SK-N-SH (cell line): Measurements from ENCODE around the gene TMEM150A. TPM values are rescaled to one million over a fixed set of nuclear protein-coding genes. Genes with fewer than 3 reads are reported as not detected.
A peak's percentile ranks its signal among the peaks of the same experiment; 100 is the strongest.

ENCODE experiments used
- CTCF ChIA-PET: fragments of 300-600, 350-600 bp; formaldehyde crosslinking; extraction: SDS; loops from one replicate; lab custom pipeline; 2021; lab: Yijun Ruan, JAX
- POLR2A ChIA-PET: fragments of 350-600 bp; sonication (Branson Sonifier 250); formaldehyde crosslinking; extraction: SDS; loops from one replicate; lab custom pipeline; 2020; ENCODE audit warnings: antibody characterized with exemption, inconsistent platforms; lab: Yijun Ruan, JAX
- DNase-seq: peaks from one replicate; pipeline ENCODE4 v3.0.0; 2012
- H2AFZ ChIP-seq: fragments of 200-600 bp; sonication (generic); 2 replicates; pipeline ENCODE4 v1.8.1; 2016; ENCODE audit warnings: antibody characterized with exemption, mild to moderate bottlenecking, low read depth
- H3F3A ChIP-seq: fragments of 200-600 bp; sonication (generic); replicated peaks from 2 replicates; pipeline ENCODE3; 2016; ENCODE audit warnings: antibody characterized with exemption, mild to moderate bottlenecking; ENCODE audit not compliant: insufficient read depth
- H3K27ac ChIP-seq, 2 experiments: fragments of 200-500 bp in 1 of 2; fragments of 200-600 bp in 1 of 2; sonication (Bioruptor generic) in 1 of 2; sonication (generic), shearing (Covaris generic) in 1 of 2; 2 replicates each; pipeline versions ENCODE4 v1.5.1 to v1.6.1; 2014 to 2016; ENCODE audit warnings: low read depth in 2 of 2, inconsistent platforms in 1 of 2, low read length in 1 of 2, mild to moderate bottlenecking in 1 of 2, mixed read lengths in 1 of 2
- H3K27me3 ChIP-seq: fragments of 200-600 bp; sonication (generic), shearing (Covaris generic); 2 replicates; pipeline ENCODE4 v1.6.1; 2016; ENCODE audit warnings: mixed run types; ENCODE audit not compliant: insufficient read depth
- H3K36me3 ChIP-seq, 2 experiments: fragments of 200-500 bp in 1 of 2; fragments of 200-600 bp in 1 of 2; sonication (Bioruptor generic) in 1 of 2; sonication (generic) in 1 of 2; replicated peaks in 1 of 2; 2 replicates each; pipeline versions ENCODE3 to v1.5.1; 2014 to 2016; ENCODE audit warnings: low read length in 1 of 2, mild to moderate bottlenecking in 1 of 2; ENCODE audit not compliant: insufficient read depth in 2 of 2, control insufficient read depth in 1 of 2
- H3K4me1 ChIP-seq, 2 experiments: fragments of 200-500 bp in 1 of 2; fragments of 200-600 bp in 1 of 2; sonication (Bioruptor generic) in 1 of 2; sonication (generic), shearing (Covaris generic) in 1 of 2; 2 replicates each; pipeline versions ENCODE4 v1.5.1 to v1.6.1; 2014 to 2016; ENCODE audit warnings: low read depth in 1 of 2, low read length in 1 of 2, mixed run types in 1 of 2; ENCODE audit not compliant: insufficient read depth in 2 of 2, control insufficient read depth in 1 of 2
- H3K4me2 ChIP-seq: fragments of 200-600 bp; sonication (generic), shearing (Covaris generic); 2 replicates; pipeline ENCODE4 v1.6.1; 2017; ENCODE audit warnings: mixed run types
- H3K4me3 ChIP-seq, 2 experiments: fragments of 200-500 bp in 1 of 2; fragments of 200-600 bp in 1 of 2; sonication (Bioruptor generic) in 1 of 2; sonication (generic), shearing (Covaris generic) in 1 of 2; 2 replicates each; pipeline versions ENCODE4 v1.5.1 to v1.8.1; 2014 to 2016; ENCODE audit warnings: low read depth in 2 of 2, inconsistent platforms in 1 of 2, low read length in 1 of 2, mild to moderate bottlenecking in 1 of 2, mixed read lengths in 1 of 2, moderate library complexity in 1 of 2
- H3K79me2 ChIP-seq: fragments of 200-600 bp; sonication (generic); 2 replicates; pipeline ENCODE4 v1.8.1; 2017; ENCODE audit warnings: mild to moderate bottlenecking; ENCODE audit not compliant: insufficient read depth
- H3K9ac ChIP-seq: fragments of 200-600 bp; sonication (generic); 2 replicates; pipeline ENCODE4 v1.6.1; 2017; ENCODE audit warnings: mixed run types
- H3K9me2 ChIP-seq: fragments of 200-600 bp; sonication (generic); 2 replicates; pipeline ENCODE4 v1.6.1; 2017; ENCODE audit warnings: mixed run types
- H3K9me3 ChIP-seq: fragments of 200-600 bp; sonication (generic); 2 replicates; pipeline ENCODE4 v1.6.1; 2017; ENCODE audit warnings: mixed run types, mild to moderate bottlenecking, moderate library complexity
- H4K20me1 ChIP-seq: fragments of 200-600 bp; sonication (generic); 2 replicates; pipeline ENCODE4 v1.6.1; 2017; ENCODE audit warnings: mild to moderate bottlenecking, mixed run types; ENCODE audit not compliant: insufficient read depth
- GABPA ChIP-seq: IDR thresholded peaks from 2 replicates; pipeline ENCODE4 v1.4.0; 2012; ENCODE audit warnings: low read depth, mild to moderate bottlenecking
- JUND ChIP-seq: IDR thresholded peaks from 2 replicates; pipeline ENCODE4 v1.4.0; 2012
- MXI1 ChIP-seq: IDR thresholded peaks from 2 replicates; pipeline ENCODE4 v1.6.1; 2012; ENCODE audit warnings: mild to moderate bottlenecking, low read depth, low read length, improper control_type of control experiment
- NRF1 ChIP-seq: IDR thresholded peaks from 2 replicates; pipeline ENCODE4 v1.6.1; 2012; ENCODE audit warnings: low read depth, mild to moderate bottlenecking, low read length
- POLR2AphosphoS5 ChIP-seq: IDR thresholded peaks from 2 replicates; pipeline ENCODE4 v1.6.1; 2012; ENCODE audit warnings: low read depth, low read length
- RFX5 ChIP-seq: IDR thresholded peaks from 2 replicates; pipeline ENCODE4 v1.6.1; 2012; ENCODE audit warnings: mild to moderate bottlenecking, improper control_type of control experiment, low read length
- TAF1 ChIP-seq: IDR thresholded peaks from 2 replicates; pipeline ENCODE4 v1.6.1; 2012; ENCODE audit warnings: low read depth, mild to moderate bottlenecking, low read length, moderate library complexity, borderline replicate concordance
- TCF12 ChIP-seq: IDR thresholded peaks from 2 replicates; pipeline ENCODE4 v1.4.0; 2012
- TEAD4 ChIP-seq: IDR thresholded peaks from 2 replicates; pipeline ENCODE4 v1.4.0; 2012; ENCODE audit warnings: mild to moderate bottlenecking, borderline replicate concordance; ENCODE audit not compliant: insufficient read depth
- WGBS: methylation state at CpG from one replicate; pipeline ENCODE4 v1.1.6; 2017; ENCODE audit warnings: low lambda C conversion rate; 5-methylcytosine and 5-hydroxymethylcytosine counted together
- polyA plus RNA-seq, 3 experiments: library from polyadenylated mRNA; depleted of rRNA; stranded (reverse); fragments of >200 nt; gene quantifications; 2 replicates each; pipeline ENCODE4 v1.2.3, GENCODE V29; 2012
- TF ChIP-seq, protein P1 (sequence below): IDR thresholded peaks from 2 replicates; pipeline ENCODE4 v1.4.0; 2012; ENCODE audit warnings: low read depth
- TF ChIP-seq, protein P2 (sequence below): fragments of 150-350 bp; IDR thresholded peaks from 2 replicates; pipeline ENCODE4 v1.6.1; 2016; ENCODE audit warnings: mild to moderate bottlenecking, low read depth, low read length

Gene TMEM150A
- polyA plus RNA-seq, 1 of the 3 experiments (the other 2 are of a cell fraction), result 20.2 TPM

DNA sequence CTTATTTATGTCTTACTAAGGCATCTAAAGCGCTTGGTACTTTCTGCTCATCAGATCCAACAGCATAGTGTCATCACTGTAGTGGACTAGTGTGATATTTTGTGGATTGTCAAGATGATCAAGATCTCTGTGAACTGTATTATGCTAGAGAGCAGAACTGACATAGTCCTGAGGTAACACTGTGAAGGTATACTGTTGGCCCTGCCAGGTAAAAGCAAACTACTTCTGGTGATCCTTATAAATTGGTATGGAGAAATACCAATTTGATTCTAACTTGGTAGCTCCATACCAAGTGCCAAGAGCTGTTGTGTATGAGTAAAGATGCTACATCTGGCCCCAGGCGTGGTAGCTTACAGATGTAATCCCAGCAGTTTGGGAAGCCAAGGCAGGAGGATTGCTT lies 49.6 kb upstream of the TMEM150A start:
- H3K27ac ChIP-seq, result peak overlapping the region in 1 of 2 experiments; percentile 35; a peak in 1 of 4 replicates
- CTCF ChIA-PET, result interaction anchor here (0.8 to 7.5 kb wide), 5 partner anchors 8 to 176 kb away, joined by 3 to 62 read pairs (median 3); no protein-coding TSS in a partner anchor
- no peak overlapping the region for H3K9ac ChIP-seq
- no peaks in the 10 kb centered on the region for H3K9me3 ChIP-seq
- H3K9me2 ChIP-seq, result no peaks in the 10 kb centered on the region
- peaks cover 3% of the 10 kb centered on the region; the same call in 1 of the 2 replicates for H3K79me2 ChIP-seq
- H3K4me3 ChIP-seq, result no peak overlapping the region
- TF ChIP-seq TAF1, result no peak
- TF ChIP-seq, protein P1, sequence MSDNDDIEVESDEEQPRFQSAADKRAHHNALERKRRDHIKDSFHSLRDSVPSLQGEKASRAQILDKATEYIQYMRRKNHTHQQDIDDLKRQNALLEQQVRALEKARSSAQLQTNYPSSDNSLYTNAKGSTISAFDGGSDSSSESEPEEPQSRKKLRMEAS, result no peak
- no peak for TF ChIP-seq MXI1
- no peak for TF ChIP-seq TCF12
- TF ChIP-seq GABPA, result no peak
- no peak for TF ChIP-seq NRF1
- TF ChIP-seq POLR2AphosphoS5, result no peak
- no peak for TF ChIP-seq TEAD4
- TF ChIP-seq, all 33 proteins: peak for 0
- Histone ChIP-seq H3K4me2 (no peak overlapping the region), H3K36me3 (peaks cover 30 to 32% of the 10 kb centered on the region in 2 experiments), H2AFZ (no peak overlapping the region), H3K27me3 (no peaks in the 10 kb centered on the region), H3F3A (peaks cover 31% of the 10 kb centered on the region), H4K20me1 (no peaks in the 10 kb centered on the region), H3K4me1 (peaks cover 0 to 12% of the 10 kb centered on the region in 2 experiments; a peak in 1 of 4 replicates)
- no peak for DNase-seq
- POLR2A ChIA-PET, result no interaction called here
- 97% methylated on average over 2 of the region's 2 CpGs for WGBS

DNA sequence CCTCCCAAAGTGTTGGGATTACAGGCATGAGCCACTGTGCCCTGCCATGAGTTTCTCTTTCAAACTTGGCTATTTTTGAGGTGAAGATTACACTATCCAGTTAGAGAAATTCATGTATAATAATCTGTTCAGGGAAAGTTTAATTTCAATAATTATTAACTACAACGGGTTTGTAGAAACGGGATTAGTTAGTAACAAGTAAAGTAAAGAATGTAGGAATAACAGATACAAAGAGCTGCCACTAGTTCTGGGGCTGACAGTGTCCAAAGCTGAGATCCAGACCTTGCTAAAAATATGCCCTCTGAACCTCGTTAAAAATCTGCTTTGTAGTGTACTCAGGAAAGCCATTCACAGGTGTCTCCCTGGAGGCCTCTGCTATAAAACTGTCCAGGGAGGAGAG lies 48.6 kb upstream of the TMEM150A start:
- no peaks in the 10 kb centered on the region for H3K27me3 ChIP-seq
- POLR2A ChIA-PET, result no interaction called here
- WGBS, result 86% methylated on average over 3 of the region's 3 CpGs
- CTCF ChIA-PET, result interaction anchor here (0.7 to 7.5 kb wide), 6 partner anchors 15 to 163 kb away, joined by 3 to 62 read pairs (median 5); no protein-coding TSS in a partner anchor
- H3K4me1 ChIP-seq, result peaks cover 0 to 12% of the 10 kb centered on the region in 2 experiments; a peak in 1 of 4 replicates
- H3F3A ChIP-seq, result peaks cover 36% of the 10 kb centered on the region
- H2AFZ ChIP-seq, result no peak overlapping the region
- no peaks in the 10 kb centered on the region for H4K20me1 ChIP-seq
- no peaks in the 10 kb centered on the region for H3K9me2 ChIP-seq
- H3K4me2 ChIP-seq, result no peak overlapping the region
- DNase-seq, result no peak
- H3K36me3 ChIP-seq, result peaks cover 37 to 39% of the 10 kb centered on the region in 2 experiments
- H3K27ac ChIP-seq, result no peak overlapping the region
- no peak overlapping the region for H3K4me3 ChIP-seq
- peaks cover 3% of the 10 kb centered on the region; the same call in 1 of the 2 replicates for H3K79me2 ChIP-seq
- H3K9me3 ChIP-seq, result no peaks in the 10 kb centered on the region
- no peak overlapping the region for H3K9ac ChIP-seq
- TF ChIP-seq TCF12 (no peak), JUND (no peak), RFX5 (no peak)
- TF ChIP-seq, protein P2, sequence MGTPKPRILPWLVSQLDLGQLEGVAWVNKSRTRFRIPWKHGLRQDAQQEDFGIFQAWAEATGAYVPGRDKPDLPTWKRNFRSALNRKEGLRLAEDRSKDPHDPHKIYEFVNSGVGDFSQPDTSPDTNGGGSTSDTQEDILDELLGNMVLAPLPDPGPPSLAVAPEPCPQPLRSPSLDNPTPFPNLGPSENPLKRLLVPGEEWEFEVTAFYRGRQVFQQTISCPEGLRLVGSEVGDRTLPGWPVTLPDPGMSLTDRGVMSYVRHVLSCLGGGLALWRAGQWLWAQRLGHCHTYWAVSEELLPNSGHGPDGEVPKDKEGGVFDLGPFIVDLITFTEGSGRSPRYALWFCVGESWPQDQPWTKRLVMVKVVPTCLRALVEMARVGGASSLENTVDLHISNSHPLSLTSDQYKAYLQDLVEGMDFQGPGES, result no peak
- TF ChIP-seq, all 33 proteins: peak for 0
